Fibroblast of pulmonary artery (primary cell): ENCODE results near the gene PRR36.

Experiments
- DNase-seq: peaks from one replicate; pipeline ENCODE4 v3.0.0-alpha.2; 2010; ENCODE audit warnings: low read depth
- H3K4me3 ChIP-seq: replicated peaks from 2 replicates; pipeline ENCODE4 v1.5.1; 2011; ENCODE audit warnings: low read depth, mild to moderate bottlenecking, control low read depth, low read length, moderate library complexity
- CTCF ChIP-seq: IDR thresholded peaks from 2 replicates; pipeline ENCODE4 v1.5.1; 2011; ENCODE audit warnings: mild to moderate bottlenecking, control low read depth, low read length, inconsistent platforms; ENCODE audit errors: missing control alignments

Gene PRR36

DNA sequence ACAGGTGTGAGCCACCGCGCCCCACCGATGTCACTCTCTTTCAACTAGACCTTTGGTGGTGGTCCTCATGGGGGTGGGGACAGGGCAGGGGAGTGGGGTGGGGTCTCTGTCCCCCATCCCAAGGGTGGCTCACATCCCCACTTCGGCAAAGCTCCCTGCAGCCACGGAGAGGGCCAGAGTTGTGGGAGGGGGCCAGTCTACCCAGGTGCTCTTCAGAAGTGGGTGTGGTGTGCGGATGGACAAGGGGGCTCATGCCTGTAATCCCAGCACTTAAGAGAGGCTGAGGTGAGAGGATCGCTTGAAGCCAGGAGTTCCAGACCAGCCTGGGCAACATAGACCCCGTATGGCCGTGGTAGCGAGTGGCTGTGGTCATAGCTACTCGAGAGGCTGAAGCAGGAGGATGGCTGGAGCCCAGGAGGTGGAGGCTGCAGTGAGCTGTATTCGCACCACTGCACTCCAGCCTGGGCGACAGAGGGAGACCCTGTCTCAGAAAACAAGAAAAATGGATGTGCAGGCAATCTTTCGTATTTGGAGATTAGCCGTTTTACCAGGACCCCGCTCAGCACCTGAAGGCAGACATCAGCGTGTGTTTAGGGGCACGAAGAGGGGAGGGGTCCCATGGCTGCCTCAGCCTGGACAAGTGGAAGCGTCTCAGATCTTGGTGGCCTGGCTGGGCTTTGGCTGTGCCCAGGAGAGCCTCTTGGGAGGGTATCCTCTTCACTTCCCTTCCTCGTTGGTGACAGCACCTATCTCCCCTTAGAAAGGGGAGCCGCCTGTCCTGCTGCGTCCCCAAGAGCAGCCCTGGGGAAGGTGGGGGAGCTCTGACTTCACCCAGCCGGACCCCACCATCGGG lies 41.3 kb upstream of the PRR36 start:
- H3K4me3 ChIP-seq, result peak overlapping the region; percentile 29
- no peak for DNase-seq
- TF ChIP-seq CTCF, result no peak

DNA sequence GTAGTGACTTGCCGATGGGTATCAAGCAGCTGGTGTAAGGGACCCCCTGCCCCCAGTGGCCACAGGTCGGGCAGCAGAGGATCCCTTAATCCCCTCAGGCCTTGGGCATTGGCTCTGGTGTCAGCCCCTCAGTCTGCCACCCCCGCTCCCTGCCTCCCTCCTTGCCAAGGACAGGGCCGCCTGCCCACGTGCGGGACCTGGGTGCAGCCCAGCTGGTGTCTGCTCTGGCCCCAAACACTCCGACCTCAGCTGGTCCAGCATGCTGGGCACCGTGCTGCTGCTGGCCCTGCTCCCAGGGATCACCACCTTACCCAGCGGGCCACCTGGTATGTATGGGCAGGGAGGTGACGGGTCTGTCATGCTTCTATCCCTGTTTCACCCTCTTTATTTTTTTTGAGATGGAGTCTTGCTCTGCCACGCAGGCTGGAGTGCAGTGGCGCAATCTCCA lies 40.4 kb upstream of the PRR36 start, which contains the start of gene TGFBR3L:
Gene TGFBR3L (plus strand): TSS at position 233 of the 448 bp plus-strand sequence.
- no peak within 1 kb of the TSS for H3K4me3 ChIP-seq
- no peak for TF ChIP-seq CTCF
- no peak for DNase-seq

GRCh38 chr19:7914099-7914498 lies 39.9 kb upstream of the PRR36 start:
- no peak for TF ChIP-seq CTCF
- no peak for DNase-seq
- no peak overlapping the region for H3K4me3 ChIP-seq

GRCh38 chr19:7913652-7914051 lies 39.5 kb upstream of the PRR36 start:
- no peak for DNase-seq
- TF ChIP-seq CTCF, result no peak
- H3K4me3 ChIP-seq, result no peak overlapping the region

DNA sequence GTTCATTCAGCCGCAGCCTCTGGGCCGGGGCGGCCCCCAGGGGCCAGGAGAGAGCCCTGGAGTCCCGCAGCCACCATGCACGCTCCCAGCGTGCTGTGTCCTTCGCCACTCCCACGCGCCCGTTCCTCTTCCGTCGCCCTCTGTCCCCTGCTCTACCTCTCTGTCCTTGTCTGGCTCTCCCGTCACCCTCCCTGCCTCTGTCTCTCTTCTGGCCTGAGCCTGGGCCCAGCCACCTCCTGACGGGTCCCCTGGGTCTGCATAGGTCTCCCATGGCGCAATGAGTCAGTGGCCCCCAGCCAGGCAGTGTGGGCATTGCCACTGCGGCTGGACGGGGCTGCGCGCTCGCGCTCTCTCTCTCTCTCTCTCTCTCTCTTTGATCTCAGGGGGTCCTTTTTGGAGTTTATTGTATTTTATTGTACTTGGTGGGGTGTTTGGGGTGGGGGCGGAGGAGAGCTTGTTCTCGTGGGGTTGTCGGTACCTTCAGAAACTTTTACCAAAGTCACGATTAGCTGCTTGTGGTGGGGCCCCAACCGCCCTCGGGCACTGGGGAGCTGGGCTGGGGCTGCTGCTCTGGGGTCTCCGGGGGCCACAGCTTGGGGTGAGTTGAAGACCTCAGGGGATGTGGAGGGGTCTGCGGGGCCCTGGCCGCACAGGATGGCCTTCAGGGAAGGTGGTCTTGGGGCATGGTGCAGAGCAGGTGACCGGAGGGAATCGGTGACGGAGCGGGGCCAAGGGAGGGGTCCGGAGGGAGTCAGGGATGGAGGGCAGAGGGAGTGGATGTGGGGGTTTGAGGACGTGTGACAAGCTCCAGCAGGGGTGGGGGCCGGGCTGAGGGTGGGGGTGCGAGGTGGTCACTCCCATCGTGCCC lies 38.7 kb upstream of the PRR36 start:
- H3K4me3 ChIP-seq, result no peak overlapping the region
- no peak for TF ChIP-seq CTCF
- DNase-seq, result no peak

GRCh38 chr19:7912144-7912696 lies 38.0 kb upstream of the PRR36 start:
- TF ChIP-seq CTCF, result no peak
- no peak for DNase-seq
- no peak overlapping the region for H3K4me3 ChIP-seq
